Activated CD8-positive, alpha-beta T cell treated with anti-CD3 and anti-CD28 coated beads for 36 hours (primary cell): ENCODE measurements around the gene CENPB. TPM values are rescaled to one million over a fixed set of nuclear protein-coding genes. Genes with fewer than 3 reads are reported as not detected.

Experiments
- ATAC-seq: fragments of 200-7000 bp; cut with Tn5 transposase; one replicate; pipeline ENCODE4 v1.10.0; 2021; ENCODE audit warnings: mild to moderate bottlenecking, moderate library complexity
- CTCF ChIA-PET: fragments of 350-600 bp; sonication (Branson Sonifier 250); formaldehyde crosslinking; loops from one replicate; lab custom pipeline; 2021; ENCODE audit warnings: antibody characterized with exemption; lab: Charles Lee
- POLR2A ChIA-PET: fragments of 350-600 bp; sonication (Branson Sonifier 250); formaldehyde crosslinking; loops from one replicate; lab custom pipeline; 2021; ENCODE audit warnings: antibody characterized with exemption; lab: Charles Lee
- DNase-seq: peaks from one replicate; pipeline ENCODE4 v3.0.0-alpha.2; 2020
- H3K27ac Mint-ChIP-seq: one replicate; pipeline ENCODE4 v1.8.0; 2021; ENCODE audit warnings: mild to moderate bottlenecking, mixed read lengths
- H3K27me3 Mint-ChIP-seq: one replicate; pipeline ENCODE4 v1.8.0; 2021; ENCODE audit warnings: mixed read lengths
- H3K36me3 Mint-ChIP-seq: one replicate; pipeline ENCODE4 v1.8.0; 2021; ENCODE audit warnings: low read depth, mixed read lengths
- H3K4me1 Mint-ChIP-seq: one replicate; pipeline ENCODE4 v1.8.0; 2021; ENCODE audit warnings: low read depth, mixed read lengths
- H3K4me3 Mint-ChIP-seq: one replicate; pipeline ENCODE4 v1.8.0; 2021; ENCODE audit warnings: mild to moderate bottlenecking, moderate library complexity, mixed read lengths
- H3K9me3 Mint-ChIP-seq: one replicate; pipeline ENCODE4 v1.8.0; 2021; ENCODE audit warnings: mixed read lengths
- CTCF ChIP-seq: fragments of 200-600 bp; IDR thresholded peaks from one replicate; pipeline ENCODE4 v1.8.0; 2022; ENCODE audit warnings: antibody characterized with exemption, mild to moderate bottlenecking
- intact Hi-C: fragments of 100-400 bp; cut with micrococcal nuclease; formaldehyde crosslinking; loops from one replicate; pipeline ENCODE4 v1.10.0; 2022
- total RNA-seq, 2 experiments: library from RNA; stranded (reverse); gene quantifications; one replicate each; pipeline ENCODE4 v1.2.3, GENCODE V29; 2021

The CENPB gene
- total RNA-seq, 2 experiments from 2014 or later, result 35.0 to 35.4 TPM

- TF ChIP-seq CTCF, result no peak
- Mint-ChIP-seq H3K4me1 (peaks cover 21% of the 10 kb centered on the region), H3K4me3 (peak overlapping the region; percentile 73), H3K27ac (no peak overlapping the region), H3K9me3 (no peaks in the 10 kb centered on the region), H3K36me3 (no peaks in the 10 kb centered on the region), H3K27me3 (peaks cover 14% of the 10 kb centered on the region)
- ChIA-PET CTCF (interaction anchor here (1.3 to 3.3 kb wide), 5 partner anchors 9 to 78 kb away, joined by 3 to 21 read pairs (median 11); partner anchors contain the start of genes ADISSP and CENPB), POLR2A (interaction anchor here (1.3 to 4.7 kb wide), 2 partner anchors 9 to 10 kb away, joined by 6 to 32 read pairs; partner anchors contain the start of genes ADISSP and CENPB)
- peak; percentile 42 for ATAC-seq
- intact Hi-C loops, result no loop called here
- DNase-seq, result peak; percentile 42
Measured at GRCh38 chr20:3777381-3777715, 9.2 kb downstream of the CENPB start.

GRCh38 chr20:3775457-3776108 is 11.0 kb downstream of the CENPB start:
- CTCF ChIA-PET, result interaction anchor here (0.7 to 1.3 kb wide), 2 partner anchors 64 to 80 kb away, joined by 4 to 5 read pairs; no protein-coding TSS in a partner anchor
- POLR2A ChIA-PET, result interaction anchor here (0.8 to 4.7 kb wide), 2 partner anchors 8 to 37 kb away, joined by 3 to 32 read pairs; partner anchors contain the start of gene ADISSP
- no peak for DNase-seq
- H3K4me1 Mint-ChIP-seq, result peaks cover 10% of the 10 kb centered on the region
- no peaks in the 10 kb centered on the region for H3K36me3 Mint-ChIP-seq
- no peak overlapping the region for H3K4me3 Mint-ChIP-seq
- TF ChIP-seq CTCF, result no peak
- no peak for ATAC-seq
- peaks cover 13% of the 10 kb centered on the region for H3K27me3 Mint-ChIP-seq
- no peak overlapping the region for H3K27ac Mint-ChIP-seq
- H3K9me3 Mint-ChIP-seq, result no peaks in the 10 kb centered on the region
- intact Hi-C loops, result no loop called here

GRCh38 chr20:3771552-3772058 is 14.9 kb downstream of the CENPB start:
- no peak overlapping the region for H3K27ac Mint-ChIP-seq
- ATAC-seq (no peak), DNase-seq (no peak)
- intact Hi-C loops, result no loop called here
- no peaks in the 10 kb centered on the region for H3K9me3 Mint-ChIP-seq
- no peak for TF ChIP-seq CTCF
- no peaks in the 10 kb centered on the region for H3K27me3 Mint-ChIP-seq
- CTCF ChIA-PET, result interaction anchor here (0.6 to 1.3 kb wide), 2 partner anchors 15 to 47 kb away, joined by 3 to 4 read pairs; partner anchors contain the start of gene CENPB
- H3K4me1 Mint-ChIP-seq, result peaks cover 17% of the 10 kb centered on the region
- POLR2A ChIA-PET, result no interaction called here
- H3K4me3 Mint-ChIP-seq, result no peak overlapping the region
- no peaks in the 10 kb centered on the region for H3K36me3 Mint-ChIP-seq

- TF ChIP-seq CTCF, result peak; percentile 42
- DNase-seq (peak; percentile 89), ATAC-seq (peak; percentile 54)
- ChIA-PET POLR2A (interaction anchor here (0.6 to 3.4 kb wide), 13 partner anchors 10 to 595 kb away, joined by 3 to 32 read pairs (median 4); partner anchors contain the start of gene CENPB), CTCF (interaction anchor here (0.7 to 4.3 kb wide), 21 partner anchors 8 to 313 kb away, joined by 3 to 30 read pairs (median 4); partner anchors contain the start of genes AP5S1 and CENPB)
- no peaks in the 10 kb centered on the region for H3K27me3 Mint-ChIP-seq
- no peaks in the 10 kb centered on the region for H3K36me3 Mint-ChIP-seq
- H3K27ac Mint-ChIP-seq, result peak overlapping the region; percentile 95
- H3K9me3 Mint-ChIP-seq, result no peaks in the 10 kb centered on the region
- H3K4me1 Mint-ChIP-seq, result peaks cover 26% of the 10 kb centered on the region
- intact Hi-C loops, result no loop called here
- H3K4me3 Mint-ChIP-seq, result peak overlapping the region; percentile 87
Measured at GRCh38 chr20:3768342-3769130, 18.0 kb downstream of the CENPB start.
